Suppressor macrophage treated with lipopolysaccharide for 4 hours (primary cell): Measurements from ENCODE around the gene ANO6.
"Not testable (repeated sequence)": the region's sequence is repeated elsewhere in the genome, so short reads cannot be mapped to it uniquely, and the experiment has no call there.

Source experiments
- DNase-seq: peaks from one replicate; pipeline ENCODE4 v3.0.0-alpha.2; 2020

Gene ANO6

DNA sequence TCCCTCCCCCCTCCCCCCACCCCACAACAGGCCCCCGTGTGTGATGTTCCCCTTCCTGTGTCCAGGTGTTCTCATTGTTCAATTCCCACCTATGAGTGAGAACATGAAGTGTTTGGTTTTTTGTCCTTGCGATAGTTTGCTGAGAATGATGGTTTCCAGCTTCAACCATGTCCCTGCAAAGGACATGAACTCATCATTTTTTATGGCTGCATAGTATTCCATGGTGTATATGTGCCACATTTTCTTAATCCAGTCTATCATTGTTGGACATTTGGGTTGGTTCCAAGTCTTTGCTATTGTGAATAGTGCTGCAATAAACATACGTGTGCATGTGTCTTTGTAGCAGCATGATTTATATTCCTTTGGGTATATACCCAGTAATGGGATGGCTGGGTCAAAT lies 101.4 kb downstream of the ANO6 start:
- DNase-seq = not testable (repeated sequence)

DNA sequence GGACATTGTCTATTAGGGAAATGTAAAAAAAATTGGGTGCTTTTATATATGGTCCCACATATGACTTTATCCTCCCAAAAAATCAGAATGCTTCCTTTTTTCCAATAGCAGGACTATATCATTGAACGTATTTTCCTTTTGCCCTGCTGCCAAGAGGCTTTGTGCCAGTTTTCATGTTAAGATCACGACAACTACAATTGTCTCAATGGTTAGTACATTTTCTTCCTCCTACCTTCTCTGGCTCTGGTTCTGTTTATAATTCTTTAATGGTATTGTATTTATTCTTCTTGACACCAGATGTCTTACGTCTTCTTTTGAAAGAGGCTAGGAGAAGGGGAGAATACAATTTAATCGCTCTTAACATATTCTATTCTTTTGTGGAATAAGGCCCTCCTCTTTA lies 106.9 kb downstream of the ANO6 start:
- DNase-seq = no peak

DNA sequence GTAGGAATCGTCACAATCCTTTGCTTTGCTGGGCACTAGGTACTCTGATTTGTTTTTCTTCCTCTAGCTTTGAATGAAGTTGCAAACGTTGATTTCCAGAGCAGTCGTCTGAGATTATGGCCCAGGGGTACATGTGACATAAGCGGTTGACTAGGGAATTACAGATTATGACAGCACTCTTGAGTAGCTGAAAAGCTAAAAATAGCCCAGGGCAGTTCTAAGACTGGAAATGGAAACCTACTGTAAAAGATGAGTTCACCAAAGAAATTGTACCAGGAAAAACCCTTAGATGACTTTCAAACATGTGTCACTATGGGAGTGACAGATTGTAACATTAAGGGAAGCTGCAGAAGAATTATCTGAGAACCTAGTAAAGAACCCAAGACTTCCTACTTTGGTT lies 108.5 kb downstream of the ANO6 start:
- peak; percentile 89 for DNase-seq

DNA sequence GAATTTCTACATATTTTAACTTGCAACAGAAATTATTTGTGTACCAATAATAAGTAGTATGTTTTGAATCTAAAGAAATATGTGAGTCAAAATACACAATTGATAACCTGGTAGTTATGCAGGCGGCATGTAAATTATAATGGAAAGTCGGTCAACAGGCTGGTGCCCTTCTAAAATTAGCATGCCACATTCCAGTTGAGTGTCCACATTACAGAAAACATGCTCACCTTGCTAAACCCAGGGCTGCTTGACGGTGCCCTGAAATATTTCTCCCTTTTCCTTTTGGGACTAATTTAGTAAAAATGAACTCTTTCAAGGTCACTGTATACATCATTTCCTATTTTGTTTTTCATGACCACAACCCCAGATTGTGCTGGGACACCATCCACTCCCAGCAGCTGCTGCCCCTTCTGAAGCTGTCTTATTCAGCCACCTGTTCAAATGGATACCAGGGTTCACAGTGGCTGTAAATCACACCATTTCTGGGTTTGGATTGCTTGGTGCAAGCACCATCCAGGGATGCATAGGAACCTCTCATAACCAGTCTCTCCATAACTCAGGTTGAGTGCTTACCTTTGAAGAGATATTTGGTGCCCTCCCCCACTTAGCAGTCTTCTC lies 110.6 kb downstream of the ANO6 start:
- no peak for DNase-seq

- DNase-seq = no peak
These were observed 112.0 kb downstream of the ANO6 start for GRCh38 chr12:45327823-45328383.

- no peak for DNase-seq
These were observed 113.3 kb downstream of the ANO6 start for GRCh38 chr12:45329238-45329637.

GRCh38 chr12:45329702-45330101 lies 113.8 kb downstream of the ANO6 start:
- DNase-seq = no peak

- DNase-seq = peak; percentile 39
These were observed 115.7 kb downstream of the ANO6 start for GRCh38 chr12:45331552-45331951.

GRCh38 chr12:45334396-45334795 lies 118.5 kb downstream of the ANO6 start:
- no peak for DNase-seq

DNA sequence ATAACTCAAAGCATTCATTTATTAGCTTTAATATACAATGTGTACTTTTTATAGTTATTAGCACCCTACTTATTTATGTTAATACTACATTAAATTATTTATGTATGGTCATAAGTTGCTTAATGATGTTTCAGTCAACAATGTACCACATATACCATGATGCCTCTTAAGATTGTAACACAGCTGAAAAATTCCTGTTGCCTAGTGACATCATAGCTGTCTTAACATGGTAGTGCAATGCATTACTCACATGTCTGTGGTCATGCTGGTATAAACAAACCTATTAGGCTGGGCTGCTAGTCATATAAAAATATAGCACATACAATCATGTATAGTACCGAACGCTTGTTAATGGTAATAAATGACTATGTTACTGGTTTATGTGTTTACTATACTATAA lies 120.4 kb downstream of the ANO6 start:
- DNase-seq = peak; percentile 79

DNA sequence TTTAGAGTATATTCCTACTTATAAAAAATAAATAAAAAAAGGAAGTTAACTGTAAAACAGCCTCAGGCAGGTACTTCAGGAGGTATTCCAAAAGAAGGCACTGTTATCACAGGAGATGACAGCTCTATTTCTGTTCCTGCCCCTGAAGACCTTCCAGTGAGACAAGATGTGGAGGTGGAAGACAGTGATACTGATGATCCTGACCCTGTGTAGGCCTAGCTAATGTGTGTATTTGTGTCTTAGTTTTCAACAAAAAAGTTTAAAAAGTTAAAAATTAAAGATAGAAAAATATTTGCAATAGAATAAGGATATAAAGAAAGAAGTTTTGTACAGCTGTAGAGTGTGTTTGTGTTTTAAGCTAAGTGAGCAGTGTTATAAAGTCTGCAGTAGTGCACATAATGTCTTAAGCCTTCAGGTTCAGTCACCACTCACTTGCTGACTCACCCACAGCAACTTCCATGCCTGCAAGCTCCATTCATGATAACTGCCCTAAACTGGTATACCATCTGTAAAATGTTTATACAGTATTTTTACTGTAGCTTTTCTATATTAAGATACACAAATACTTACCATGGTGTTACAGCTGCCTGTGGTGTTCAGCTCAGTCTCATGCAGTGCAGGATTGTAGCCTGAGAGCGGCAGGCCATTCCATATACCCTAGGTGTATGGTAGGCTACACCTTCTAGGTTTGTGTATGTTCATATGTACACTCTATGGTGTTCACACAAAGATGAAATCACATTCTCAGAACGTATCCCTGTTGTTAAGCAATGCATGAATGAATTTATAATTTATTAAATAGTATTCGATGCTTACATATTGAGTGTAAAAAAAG lies 121.1 kb downstream of the ANO6 start:
- DNase-seq = no peak

GRCh38 chr12:45337835-45338234 lies 121.9 kb downstream of the ANO6 start:
- DNase-seq = no peak

GRCh38 chr12:45338272-45338671 lies 122.4 kb downstream of the ANO6 start:
- no peak for DNase-seq

GRCh38 chr12:45339035-45339434 lies 123.1 kb downstream of the ANO6 start:
- DNase-seq = no peak

DNA sequence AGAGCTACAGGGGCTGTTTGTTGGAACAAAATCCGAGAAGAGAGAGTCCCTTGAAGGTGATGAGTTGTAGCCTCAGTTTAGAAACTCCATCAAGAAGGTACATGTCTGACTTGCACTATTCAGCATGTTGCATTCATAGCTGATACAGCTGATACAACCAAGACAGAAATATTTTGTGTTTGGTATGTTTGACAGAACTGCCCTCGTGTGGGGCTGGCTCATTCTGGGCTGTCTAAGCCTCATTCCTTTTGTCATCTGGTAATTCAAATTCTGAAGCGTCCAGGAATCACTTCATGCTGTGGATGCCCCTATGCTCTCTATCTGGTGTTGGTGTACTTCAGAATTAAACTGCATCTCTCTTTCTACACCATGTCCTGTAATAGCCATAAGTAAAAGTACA lies 126.3 kb downstream of the ANO6 start:
- DNase-seq = no peak

GRCh38 chr12:45342848-45343247 lies 127.0 kb downstream of the ANO6 start:
- no peak for DNase-seq

DNA sequence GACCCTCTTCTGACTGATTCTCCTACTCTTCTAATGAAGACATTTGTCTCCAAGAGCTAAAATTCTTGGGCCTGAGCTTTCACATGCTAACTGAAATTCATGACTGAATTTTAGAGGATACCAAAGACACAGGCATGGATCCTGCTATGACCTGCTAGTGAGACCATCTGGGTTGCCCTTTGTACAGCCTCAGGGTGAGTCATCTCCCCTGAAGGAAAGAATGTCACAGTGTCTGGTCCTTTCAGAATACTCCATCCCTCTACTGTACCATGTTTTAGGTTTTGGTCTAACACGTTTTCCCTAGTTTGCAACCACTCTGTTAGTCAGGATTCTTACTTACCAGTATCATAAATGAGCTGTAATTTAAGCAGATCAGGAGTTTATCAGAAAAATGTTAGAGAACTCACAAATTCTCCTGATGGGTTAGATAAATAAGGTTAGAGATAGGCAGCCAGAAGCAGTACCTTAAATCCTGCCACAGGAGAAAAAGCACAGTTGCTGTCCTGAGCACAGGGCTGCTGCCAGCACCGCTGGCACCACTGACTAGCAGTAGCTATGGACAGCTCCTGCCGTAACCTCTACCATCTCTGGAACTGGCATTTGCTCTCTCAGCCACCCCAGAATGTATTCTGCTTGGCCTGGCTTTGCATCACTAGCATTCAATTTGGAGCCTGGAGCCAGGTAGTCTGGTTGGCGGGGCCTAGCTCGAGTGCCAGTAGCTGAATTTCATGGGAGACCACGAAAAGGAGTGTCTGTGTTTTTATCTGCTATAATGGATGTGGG lies 127.6 kb downstream of the ANO6 start:
- no peak for DNase-seq

GRCh38 chr12:45348311-45348710 lies 132.4 kb downstream of the ANO6 start:
- DNase-seq = no peak

DNA sequence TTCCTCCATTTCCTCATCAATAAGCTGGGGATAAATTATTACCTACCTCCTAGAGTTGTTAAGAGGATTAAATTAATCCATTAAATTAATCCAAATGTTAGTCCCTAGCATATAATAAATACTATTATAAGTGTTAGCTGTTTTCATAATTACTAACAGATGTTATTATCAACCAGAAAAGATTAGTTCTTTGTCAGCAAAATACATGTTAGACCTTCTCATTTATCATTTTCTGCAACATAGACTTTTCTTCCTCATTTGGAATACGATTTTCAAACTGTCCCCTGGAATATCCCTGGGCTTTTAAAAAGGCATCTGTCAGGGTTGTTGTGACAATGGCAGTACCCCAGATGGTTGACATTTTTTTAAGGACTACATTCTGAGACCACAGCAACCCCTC lies 133.1 kb downstream of the ANO6 start:
- no peak for DNase-seq

DNA sequence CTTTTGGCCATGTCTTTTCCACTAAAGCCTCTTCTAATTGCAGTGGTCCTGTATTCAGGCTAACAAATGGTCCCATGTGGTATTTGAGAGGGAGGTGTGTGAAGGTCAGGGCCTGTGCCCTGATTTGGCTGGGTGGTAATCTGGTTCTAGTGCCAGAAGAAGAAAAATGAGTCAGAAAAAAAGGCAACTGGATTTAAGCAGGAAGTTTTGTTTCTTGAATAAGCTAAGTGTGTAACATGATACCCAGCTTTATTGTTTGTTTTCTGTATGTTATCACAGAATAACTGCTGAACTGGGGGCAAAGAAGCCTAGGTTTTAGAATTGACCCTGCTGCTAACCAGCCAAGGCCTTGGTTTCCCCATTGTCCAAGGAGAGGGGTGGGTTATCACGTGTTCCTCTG lies 134.0 kb downstream of the ANO6 start:
- no peak for DNase-seq

DNA sequence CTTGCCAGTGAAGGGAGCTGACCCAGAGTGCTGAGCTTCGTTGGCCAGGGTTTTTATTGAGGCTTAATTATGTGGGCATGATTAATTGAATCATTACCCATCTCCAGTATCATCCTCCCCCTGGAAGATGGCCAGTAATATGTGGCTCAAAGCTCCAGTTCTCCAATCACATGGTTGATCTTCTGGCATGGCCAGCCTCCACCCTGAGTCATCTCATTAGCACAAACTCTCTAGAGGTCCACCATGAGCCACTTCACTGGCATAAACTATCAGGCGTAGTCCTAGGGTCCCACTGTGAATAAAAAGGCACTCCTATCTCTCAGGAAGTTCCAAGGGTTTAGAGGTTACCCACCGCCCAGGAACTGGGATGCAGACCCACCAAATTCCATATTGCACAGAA lies 135.0 kb downstream of the ANO6 start:
- DNase-seq = no peak

DNA sequence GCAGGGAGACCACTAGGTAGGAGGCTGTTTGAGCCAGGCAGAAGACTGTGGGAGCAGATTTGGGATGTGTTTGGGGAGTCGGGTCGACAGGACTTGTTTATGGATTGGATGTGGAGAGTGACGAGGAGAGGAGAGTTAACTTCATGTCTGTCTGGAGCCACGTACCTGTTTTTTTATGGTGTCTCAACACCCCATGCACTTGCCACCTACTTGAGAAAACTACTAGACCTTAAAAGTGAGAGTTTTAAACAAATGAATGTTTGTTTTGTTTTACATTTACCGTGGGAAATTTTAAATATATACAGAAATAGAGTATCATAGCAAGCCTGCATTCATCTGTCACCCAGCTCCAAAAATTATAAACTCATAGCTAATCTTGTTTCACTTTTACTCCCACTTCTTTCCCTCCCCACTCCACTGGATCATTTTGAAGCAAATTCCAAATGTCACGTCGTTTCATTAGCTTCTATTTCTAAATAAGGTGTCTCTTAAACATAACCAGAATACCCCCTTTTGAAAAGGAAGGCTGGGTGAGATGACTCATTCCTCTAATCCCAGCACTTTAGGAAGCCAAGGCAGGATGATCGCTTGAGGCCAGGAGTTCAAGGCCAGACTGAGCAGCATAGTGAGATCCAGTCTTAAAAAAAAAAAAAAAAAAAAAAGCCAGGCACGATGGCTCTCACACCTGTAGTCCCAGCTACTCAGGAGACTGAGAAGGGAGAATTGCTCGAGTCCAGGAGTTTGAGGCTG lies 136.2 kb downstream of the ANO6 start:
- no peak for DNase-seq

DNA sequence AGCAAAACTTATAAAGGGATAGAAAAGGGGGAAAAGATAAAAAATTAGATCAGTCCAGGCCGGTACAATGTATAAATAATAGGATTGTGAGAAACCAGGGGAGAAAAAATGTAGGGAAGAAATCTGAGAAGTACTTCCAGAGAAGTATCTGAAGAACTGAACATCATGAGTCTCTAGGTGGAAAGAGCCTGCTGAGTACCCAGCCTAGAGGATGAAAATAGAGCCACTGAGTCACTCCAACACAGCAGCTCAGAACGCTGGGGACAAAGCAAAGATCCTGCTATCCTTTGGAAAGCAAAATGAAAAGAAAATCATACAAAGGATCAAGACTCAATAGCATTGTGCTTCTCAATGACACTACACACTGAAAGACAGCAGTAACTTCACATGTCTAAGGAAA lies 138.0 kb downstream of the ANO6 start:
- DNase-seq = no peak
